Spinal cord (tissue), 10 donors: Measurements from ENCODE around the gene AGO3. TPM values are rescaled to one million over a fixed set of nuclear protein-coding genes. Genes with fewer than 3 reads are reported as not detected.
"Not testable (repeated sequence)": the region's sequence is repeated elsewhere in the genome, so short reads cannot be mapped to it uniquely, and the experiment has no call there.

Experiments used
- DNase-seq, 6 donors: peaks; one replicate each; pipeline versions ENCODE4 v3.0.0 to v3.0.0-alpha.2; 2013 to 2015; ENCODE audit warnings: low spot score in 6 of 6, low read depth in 4 of 6
- H3K27ac ChIP-seq: one replicate; pipeline ENCODE4 v1.5.1; 2013; ENCODE audit warnings: low read depth, low read length, control low read depth
- H3K27me3 ChIP-seq: one replicate; pipeline ENCODE4 v1.6.1; 2013; ENCODE audit warnings: low read length; ENCODE audit not compliant: control insufficient read depth, insufficient read depth
- H3K36me3 ChIP-seq: one replicate; pipeline ENCODE4 v1.6.1; 2013; ENCODE audit warnings: low read length; ENCODE audit not compliant: control insufficient read depth, insufficient read depth
- H3K4me1 ChIP-seq: one replicate; pipeline ENCODE4 v1.6.1; 2013; ENCODE audit warnings: low read length; ENCODE audit not compliant: control insufficient read depth, insufficient read depth
- H3K4me3 ChIP-seq: one replicate; pipeline ENCODE4 v1.5.1; 2013; ENCODE audit warnings: low read depth, low read length, control low read depth
- H3K9me3 ChIP-seq: one replicate; pipeline ENCODE4 v1.6.1; 2013; ENCODE audit warnings: low read length; ENCODE audit not compliant: control insufficient read depth, insufficient read depth
- WGBS: methylation state at CpG from one replicate; pipeline ENCODE4 v1.1.5; 2013; ENCODE audit warnings: missing lambda C conversion rate; ENCODE audit not compliant: insufficient coverage; 5-methylcytosine and 5-hydroxymethylcytosine counted together
- polyA plus RNA-seq, 2 donors: library from polyadenylated mRNA; unstranded; fragments of 120-200 nt; gene quantifications; one replicate each; pipeline ENCODE4 v1.2.1, GENCODE V29; 2013; ENCODE audit not compliant: insufficient read length in 2 of 2
- total RNA-seq, 2 donors: library from RNA; depleted of rRNA in 1 of 2; stranded (reverse); fragments of 120-200 nt in 1 of 2; fragments of >200 nt in 1 of 2; gene quantifications; one replicate each; pipeline versions ENCODE4 v1.2.3 to v1.2.4, GENCODE V29; 2013 to 2014
- donor health status: healthy.

Gene AGO3
- total and polyA plus RNA-seq, 4 donors, result 11.5 to 33.7 (median 24.3) TPM

DNA sequence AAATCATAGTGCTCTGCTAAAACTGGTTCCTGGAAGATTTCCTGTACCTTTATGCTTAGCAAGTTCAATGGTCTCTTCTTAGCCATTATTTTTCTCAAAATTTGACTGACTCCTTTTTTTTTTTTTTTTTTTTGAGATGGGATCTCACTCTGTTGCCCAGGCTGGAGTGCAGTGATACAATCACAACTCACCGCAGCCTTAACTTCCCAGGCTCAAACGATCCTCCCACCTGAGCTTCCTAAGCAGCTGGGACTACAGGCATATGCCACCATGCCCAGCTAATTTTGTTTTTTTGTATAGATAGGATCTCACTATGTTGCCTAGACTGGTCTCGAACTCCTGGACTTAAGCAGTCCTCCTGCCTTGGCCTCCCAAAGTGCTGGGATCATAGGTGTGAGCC lies 93.1 kb downstream of the AGO3 start:
- not testable (repeated sequence) for H3K4me1 ChIP-seq, H3K4me3 ChIP-seq, H3K9me3 ChIP-seq, H3K27me3 ChIP-seq, H3K27ac ChIP-seq, DNase-seq
- WGBS, result 90% methylated on average over 1 of the region's 3 CpGs
- peaks cover 34% of the 10 kb centered on the region for H3K36me3 ChIP-seq

DNA sequence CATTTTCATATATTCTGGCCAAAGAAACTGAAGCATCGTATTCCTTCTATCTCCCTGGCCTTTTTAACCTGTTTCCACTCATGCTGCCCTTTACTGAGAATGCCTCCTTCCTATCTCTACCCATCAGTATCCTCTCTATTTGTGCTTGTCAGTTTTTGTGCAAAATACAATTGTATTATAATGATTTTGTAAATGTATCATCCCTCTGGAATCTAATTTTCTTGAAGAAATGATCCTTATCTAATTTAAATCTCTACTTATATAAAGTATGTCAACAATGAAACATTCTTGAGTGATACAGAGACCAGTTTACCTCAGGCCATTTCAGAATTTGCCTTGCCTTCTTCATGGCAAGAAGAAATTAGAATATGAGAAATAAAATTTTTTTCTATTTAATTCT lies 93.9 kb downstream of the AGO3 start:
- no peaks in the 10 kb centered on the region for H3K9me3 ChIP-seq
- 100% methylated on average over 1 of the region's 1 CpG for WGBS
- no peak overlapping the region for H3K27ac ChIP-seq
- peaks cover 30% of the 10 kb centered on the region for H3K36me3 ChIP-seq
- peak in 1 of 6 donors; percentile 28 for DNase-seq
- no peaks in the 10 kb centered on the region for H3K4me1 ChIP-seq
- H3K27me3 ChIP-seq, result no peaks in the 10 kb centered on the region
- no peak overlapping the region for H3K4me3 ChIP-seq

DNA sequence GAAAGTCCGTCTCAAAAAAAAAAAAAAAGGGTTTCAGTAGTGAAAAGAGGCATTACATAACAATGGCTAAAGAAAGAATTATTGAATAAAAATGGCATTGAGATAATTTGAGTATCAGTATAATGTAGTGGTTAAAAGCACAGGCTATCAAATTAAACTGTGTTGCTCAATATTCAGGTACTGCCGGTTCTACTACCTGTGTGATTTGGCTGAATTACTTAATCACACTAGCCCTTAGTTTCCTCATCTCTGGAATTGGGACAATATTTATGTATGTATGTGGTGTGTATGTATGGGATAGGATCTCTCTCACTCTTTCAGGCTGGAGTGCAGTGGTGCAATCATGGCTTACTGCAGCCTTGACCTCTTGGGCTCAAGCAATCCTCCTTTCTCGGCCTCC lies 96.9 kb downstream of the AGO3 start:
- DNase-seq, result no peak
- H3K4me3 ChIP-seq, result no peak overlapping the region
- H3K27me3 ChIP-seq, result no peaks in the 10 kb centered on the region
- no peak overlapping the region for H3K27ac ChIP-seq
- H3K9me3 ChIP-seq, result no peaks in the 10 kb centered on the region
- no CpG with 5 or more reads among the region's 3 CpGs for WGBS
- H3K4me1 ChIP-seq, result no peaks in the 10 kb centered on the region
- H3K36me3 ChIP-seq, result peaks cover 35% of the 10 kb centered on the region

DNA sequence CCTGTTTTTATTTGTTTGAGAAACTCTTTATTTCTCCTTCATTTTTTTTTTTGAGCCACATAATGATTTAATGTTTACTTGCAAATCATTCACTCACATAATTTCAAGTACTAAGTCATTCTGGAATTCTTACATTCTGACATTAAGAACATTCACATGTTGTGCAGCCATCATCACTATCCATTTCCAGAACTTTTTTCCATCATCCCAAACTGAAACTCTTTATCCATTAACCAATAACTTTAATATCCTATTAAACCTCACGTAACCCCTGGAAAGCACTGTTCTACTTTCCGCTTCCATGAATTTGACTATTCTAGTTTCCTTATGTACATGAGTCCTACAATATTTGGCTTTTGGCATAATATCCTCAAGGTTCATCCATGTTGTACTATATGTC lies 100.5 kb downstream of the AGO3 start:
- DNase-seq, result no peak
- Histone ChIP-seq H3K4me3 (no peak overlapping the region), H3K36me3 (peaks cover 31% of the 10 kb centered on the region), H3K4me1 (no peaks in the 10 kb centered on the region), H3K27ac (no peak overlapping the region), H3K9me3 (no peaks in the 10 kb centered on the region), H3K27me3 (no peaks in the 10 kb centered on the region)
- no CpG with 5 or more reads among the region's 2 CpGs for WGBS

DNA sequence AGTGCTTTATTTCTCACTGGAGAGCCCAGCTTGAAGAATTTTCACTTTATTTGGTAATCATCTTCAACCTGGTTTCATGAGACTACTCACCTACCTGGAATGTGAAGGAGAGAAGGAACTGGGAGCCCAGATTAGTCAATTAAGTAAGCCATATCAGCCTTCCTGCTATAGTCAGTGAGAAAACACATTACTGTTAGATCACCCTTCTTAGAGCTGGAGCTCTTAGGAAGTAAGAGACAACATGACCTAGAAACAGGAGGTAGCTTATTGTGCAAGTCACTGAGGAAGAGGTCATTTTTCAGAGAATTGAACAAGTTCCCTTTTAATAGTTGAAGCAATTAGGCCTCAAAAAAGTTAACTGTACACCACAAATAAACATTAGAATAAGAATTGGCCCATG lies 103.8 kb downstream of the AGO3 start:
- Histone ChIP-seq H3K27me3 (no peaks in the 10 kb centered on the region), H3K4me1 (no peaks in the 10 kb centered on the region), H3K4me3 (no peak overlapping the region), H3K27ac (no peak overlapping the region), H3K9me3 (no peaks in the 10 kb centered on the region), H3K36me3 (peaks cover 34% of the 10 kb centered on the region)
- no peak for DNase-seq

DNA sequence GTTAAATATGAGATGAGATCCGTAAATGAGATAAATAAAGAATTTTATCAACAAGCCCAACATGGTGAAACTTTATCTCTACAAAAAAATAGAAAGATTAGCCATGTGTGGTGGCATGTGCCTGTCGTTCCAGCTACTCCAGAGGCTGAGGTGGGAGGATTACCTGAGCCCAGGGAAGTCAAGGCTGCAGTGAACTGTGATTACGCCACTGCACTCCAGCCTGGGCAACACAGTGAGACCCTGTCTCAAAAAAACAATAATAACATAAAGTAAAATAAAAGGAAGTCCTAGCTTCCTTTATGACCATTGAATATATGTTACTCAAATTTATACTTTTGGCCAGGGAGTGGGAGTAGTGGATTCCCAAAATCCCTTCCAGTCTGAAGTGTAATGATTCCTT lies 104.2 kb downstream of the AGO3 start:
- no CpG with 5 or more reads among the region's 3 CpGs for WGBS
- Histone ChIP-seq H3K9me3 (no peaks in the 10 kb centered on the region), H3K27me3 (no peaks in the 10 kb centered on the region), H3K4me1 (no peaks in the 10 kb centered on the region), H3K27ac (no peak overlapping the region), H3K4me3 (no peak overlapping the region), H3K36me3 (peaks cover 34% of the 10 kb centered on the region)
- DNase-seq, result no peak

DNA sequence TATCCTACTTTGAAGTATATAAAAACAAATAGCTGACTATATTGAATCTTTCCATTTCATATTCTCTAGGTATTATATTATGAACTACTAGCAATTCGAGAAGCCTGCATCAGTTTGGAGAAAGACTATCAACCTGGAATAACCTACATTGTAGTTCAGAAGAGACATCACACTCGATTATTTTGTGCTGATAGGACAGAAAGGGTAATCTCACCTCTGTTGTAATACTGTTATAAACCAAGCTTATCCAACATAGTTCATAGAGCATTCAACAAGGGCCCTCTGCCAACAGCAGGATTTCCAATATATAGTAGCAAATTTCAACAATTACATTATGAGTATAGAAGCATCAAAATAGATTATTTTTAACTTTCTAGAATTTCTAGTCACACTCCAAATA lies 109.3 kb downstream of the AGO3 start:
- H3K4me3 ChIP-seq, result no peak overlapping the region
- H3K27ac ChIP-seq, result no peak overlapping the region
- no peaks in the 10 kb centered on the region for H3K9me3 ChIP-seq
- DNase-seq, result no peak
- H3K36me3 ChIP-seq, result peaks cover 38% of the 10 kb centered on the region
- no peaks in the 10 kb centered on the region for H3K4me1 ChIP-seq
- no CpG with 5 or more reads among the region's 2 CpGs for WGBS
- H3K27me3 ChIP-seq, result no peaks in the 10 kb centered on the region

DNA sequence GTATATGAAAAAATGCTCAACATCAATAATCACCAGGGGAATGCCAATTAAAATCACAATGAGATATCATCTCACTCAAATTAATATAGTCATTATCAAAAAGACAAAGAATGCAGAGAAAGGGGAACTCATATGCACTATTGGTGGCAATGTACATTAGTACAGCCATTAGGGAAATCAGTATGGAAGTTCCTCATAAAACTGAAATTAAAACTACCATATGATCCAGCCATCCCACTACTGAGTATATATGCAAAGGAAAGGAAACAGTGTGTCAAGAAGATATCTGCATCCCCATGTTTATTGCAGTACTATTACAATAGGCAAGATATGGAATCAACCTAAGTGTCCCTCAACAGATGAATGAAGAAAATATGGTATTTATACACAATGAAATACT lies 120.9 kb downstream of the AGO3 start:
- no peaks in the 10 kb centered on the region for H3K4me1 ChIP-seq
- H3K27ac ChIP-seq, result no peak overlapping the region
- peaks cover 22% of the 10 kb centered on the region for H3K36me3 ChIP-seq
- H3K4me3 ChIP-seq, result no peak overlapping the region
- no peaks in the 10 kb centered on the region for H3K27me3 ChIP-seq
- no peak for DNase-seq
- H3K9me3 ChIP-seq, result no peaks in the 10 kb centered on the region

DNA sequence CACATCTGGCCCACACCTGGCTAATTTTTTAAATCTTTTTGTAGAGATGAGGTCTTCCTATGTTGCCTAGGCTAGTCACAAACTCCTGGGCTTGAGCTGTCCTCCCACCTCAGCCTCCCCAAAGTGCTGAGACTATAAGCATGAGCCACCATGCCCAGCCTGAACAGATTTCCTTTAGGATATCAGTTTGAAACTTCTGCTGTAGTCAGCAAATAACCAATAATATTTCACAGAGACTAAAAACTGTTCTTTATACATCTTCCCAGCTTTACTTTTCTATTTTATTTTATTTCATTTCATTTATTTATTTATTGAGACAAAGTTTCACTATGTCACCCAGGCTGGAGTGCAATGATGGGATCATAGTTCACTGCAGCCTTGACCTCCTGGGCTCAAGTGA lies 123.1 kb downstream of the AGO3 start:
- no peak overlapping the region for H3K4me3 ChIP-seq
- no peak overlapping the region for H3K27ac ChIP-seq
- H3K9me3 ChIP-seq, result no peaks in the 10 kb centered on the region
- no peaks in the 10 kb centered on the region for H3K4me1 ChIP-seq
- peaks cover 8% of the 10 kb centered on the region for H3K36me3 ChIP-seq
- DNase-seq, result no peak
- H3K27me3 ChIP-seq, result no peaks in the 10 kb centered on the region

DNA sequence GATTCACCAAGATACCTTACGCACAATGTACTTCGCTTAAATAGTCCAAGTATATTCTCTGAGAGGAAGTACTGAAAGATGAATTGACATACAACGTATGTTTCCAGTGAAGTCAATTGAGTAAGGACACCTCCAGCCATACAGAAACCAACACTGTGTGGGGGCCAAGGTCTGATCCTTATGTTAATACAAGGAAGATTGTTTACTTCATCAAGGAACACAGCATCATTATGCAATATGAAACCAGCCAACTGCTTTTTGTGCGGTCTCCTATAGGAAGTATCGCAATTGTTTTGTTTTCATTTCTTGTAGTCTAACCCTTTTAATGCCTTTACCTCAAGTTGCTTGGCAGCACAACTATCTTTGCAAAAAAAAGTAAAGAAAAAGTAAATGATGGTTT lies 124.8 kb downstream of the AGO3 start:
- Histone ChIP-seq H3K27ac (no peak overlapping the region), H3K4me3 (no peak overlapping the region), H3K36me3 (peaks cover 5% of the 10 kb centered on the region), H3K9me3 (no peaks in the 10 kb centered on the region), H3K4me1 (no peaks in the 10 kb centered on the region), H3K27me3 (no peaks in the 10 kb centered on the region)
- no CpG with 5 or more reads among the region's 5 CpGs for WGBS
- DNase-seq, result no peak

DNA sequence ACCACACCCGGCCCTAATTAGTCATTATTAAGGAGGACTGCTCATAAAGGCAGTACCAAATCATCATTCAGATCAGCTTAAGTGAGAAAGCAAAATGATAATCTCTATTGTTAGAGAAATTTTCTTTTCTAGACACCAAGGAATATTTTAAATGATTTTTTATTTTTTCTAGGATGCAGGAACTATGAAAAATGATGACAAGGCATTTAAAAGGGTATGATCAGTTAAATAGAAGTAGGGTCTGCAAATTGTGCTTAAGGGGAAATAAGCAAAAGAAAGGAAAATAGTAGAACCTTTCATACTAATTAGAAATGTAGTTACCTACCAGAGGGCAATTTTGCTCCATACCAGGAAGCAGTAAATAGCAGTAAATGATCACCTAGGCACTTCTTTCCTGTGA lies 131.4 kb downstream of the AGO3 start:
- Histone ChIP-seq H3K27ac (no peak overlapping the region), H3K27me3 (no peaks in the 10 kb centered on the region), H3K4me3 (no peak overlapping the region), H3K36me3 (peaks cover 2% of the 10 kb centered on the region), H3K9me3 (no peaks in the 10 kb centered on the region), H3K4me1 (peaks cover under 1% of the 10 kb centered on the region)
- DNase-seq, result no peak
- WGBS, result no CpG with 5 or more reads among the region's 1 CpG
